Measurements from ENCODE around the gene COL11A2. TPM values are rescaled to one million over a fixed set of nuclear protein-coding genes. Genes with fewer than 3 reads are reported as not detected.

COL11A2 gene
- total and polyA plus RNA-seq, 2 of the 13 experiments (the other 11 are each of a cell fraction or from before 2014, with no cell fraction given) = 0.55 TPM

DNA sequence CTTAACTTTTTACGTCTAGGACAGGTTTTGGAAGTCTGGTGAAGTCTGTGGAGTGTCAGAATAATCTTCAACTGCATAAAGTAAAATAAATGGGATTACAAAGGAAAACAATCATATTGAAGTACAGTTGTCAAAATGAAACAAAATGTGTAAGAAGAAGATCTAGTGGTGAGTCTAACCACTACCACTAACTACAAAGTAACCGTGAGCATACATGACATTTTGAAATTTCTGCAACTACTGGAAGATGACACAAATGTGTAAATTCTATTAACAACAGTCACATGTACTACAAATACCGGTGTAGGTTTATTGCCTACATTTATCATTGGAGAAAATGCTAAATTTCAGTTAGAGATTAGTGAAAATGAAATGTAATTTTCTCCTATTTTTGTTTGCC, 49.7 kb upstream of the COL11A2 start:
- H3K27me3 ChIP-seq (ENCODE audit: control insufficient read depth in 1 of 2, insufficient read depth in 2 of 2, low read length in 2 of 2) = peaks cover 0 to 30% of the 10 kb centered on the region in 2 experiments; a peak in 4 of 5 replicates
- H3K27ac ChIP-seq (ENCODE audit: extremely low read length, insufficient read depth, low read length) = no peak overlapping the region
- DNase-seq (ENCODE audit: low spot score) (no peak), FAIRE-seq (no peak), ATAC-seq (no peak)
- no peaks in the 10 kb centered on the region for H3K36me3 ChIP-seq (replicated peaks in 1 of 2; ENCODE audit: control insufficient read depth in 1 of 2, insufficient read depth in 2 of 2, low read length in 2 of 2)
- intact Hi-C loops (cut with micrococcal nuclease; ENCODE audit: unreplicated experiment) (no loop called here), in situ Hi-C loops (cut with HindIII; ENCODE audit: extremely low pct_ligation_motif_present, low pct_unique_long_range_greater_than_20kb) (no loop called here)
- H2AFZ ChIP-seq (ENCODE audit: low read length) = no peak overlapping the region
- no peak overlapping the region for H3K4me3 ChIP-seq (replicated peaks in 1 of 3; ENCODE audit: insufficient read depth in 1 of 3, low read depth in 2 of 3, low read length in 3 of 3)
- H4K20me1 ChIP-seq (ENCODE audit: insufficient read depth, low read length) = no peaks in the 10 kb centered on the region
- no peaks in the 10 kb centered on the region for H3K79me2 ChIP-seq (ENCODE audit: insufficient read depth, low read length)
- BruUV-seq (replicated peaks) = no TSS peak
- 16% methylated on average over 3 of the region's 3 CpGs for WGBS (ENCODE audit: low lambda C conversion rate)
- POLR2A ChIA-PET = no interaction called here
- H3K4me1 ChIP-seq (ENCODE audit: insufficient read depth, low read length) = no peaks in the 10 kb centered on the region
- H3K9me3 ChIP-seq (ENCODE audit: low read length) = no peaks in the 10 kb centered on the region
- no peak for TF ChIP-seq HNRNPL (IDR thresholded peaks at IDR 0.05; ENCODE audit: low read depth, low read length)
- CTCF ChIA-PET (ENCODE audit: low intra/inter-chr PET ratio, low total read pairs) = no interaction called here
- no peak overlapping the region for H3K4me2 ChIP-seq (ENCODE audit: low read depth, low read length)
- no peak overlapping the region for H3K9ac ChIP-seq (ENCODE audit: insufficient read depth, low read depth, low read length)

DNA sequence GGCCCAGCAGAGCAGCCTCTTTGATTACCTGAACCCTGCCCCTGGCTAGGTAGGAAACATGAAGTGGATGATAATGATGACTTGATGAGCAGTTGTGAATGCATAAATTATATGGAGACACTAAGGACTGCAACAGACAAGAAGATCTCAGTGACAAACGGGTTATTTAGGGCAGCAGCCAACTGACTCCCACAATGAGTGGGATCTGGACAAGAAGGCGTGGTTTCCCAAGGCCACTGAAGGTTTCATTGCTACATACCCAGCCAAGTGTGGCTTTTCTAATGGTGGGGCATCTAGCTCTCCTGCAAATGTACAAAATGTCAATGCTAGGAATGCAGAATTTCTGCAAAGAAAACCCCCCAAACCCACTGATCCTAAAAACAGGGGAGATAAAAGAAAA, 45.5 kb upstream of the COL11A2 start:
- Histone ChIP-seq H3K4me3 (replicated peaks in 1 of 3; ENCODE audit: insufficient read depth in 1 of 3, low read depth in 2 of 3, low read length in 3 of 3) (no peak overlapping the region), H3K79me2 (ENCODE audit: insufficient read depth, low read length) (no peaks in the 10 kb centered on the region), H3K9ac (ENCODE audit: insufficient read depth, low read depth, low read length) (no peak overlapping the region), H3K27ac (ENCODE audit: extremely low read length, insufficient read depth, low read length) (no peak overlapping the region), H4K20me1 (ENCODE audit: insufficient read depth, low read length) (no peaks in the 10 kb centered on the region), H3K9me3 (ENCODE audit: low read length) (no peaks in the 10 kb centered on the region), H3K4me2 (ENCODE audit: low read depth, low read length) (no peak overlapping the region), H3K4me1 (ENCODE audit: insufficient read depth, low read length) (no peaks in the 10 kb centered on the region), H3K36me3 (replicated peaks in 1 of 2; ENCODE audit: control insufficient read depth in 1 of 2, insufficient read depth in 2 of 2, low read length in 2 of 2) (no peaks in the 10 kb centered on the region), H3K27me3 (ENCODE audit: control insufficient read depth in 1 of 2, insufficient read depth in 2 of 2, low read length in 2 of 2) (peaks cover 2 to 44% of the 10 kb centered on the region in 2 experiments; a peak in 4 of 5 replicates), H2AFZ (ENCODE audit: low read length) (no peak overlapping the region)
- POLR2A ChIA-PET = interaction anchor here (0.8 to 3.4 kb wide), 2 partner anchors 11 to 29 kb away, joined by 3 to 16 read pairs; partner anchors contain the start of gene RING1
- BruUV-seq (replicated peaks) = no TSS peak
- CTCF ChIA-PET (ENCODE audit: low intra/inter-chr PET ratio, low total read pairs) = no interaction called here
- intact Hi-C loops (cut with micrococcal nuclease; ENCODE audit: unreplicated experiment) (no loop called here), in situ Hi-C loops (cut with HindIII; ENCODE audit: extremely low pct_ligation_motif_present, low pct_unique_long_range_greater_than_20kb) (no loop called here)
- TF ChIP-seq ZNF674 (CRISPR knock-in tag; IDR thresholded peaks at IDR 0.05; ENCODE audit: low read depth) = no peak
- TF ChIP-seq SNAI1 (CRISPR knock-in tag; IDR thresholded peaks at IDR 0.05; ENCODE audit: borderline replicate concordance) = no peak
- no peak for TF ChIP-seq ZNF30 (CRISPR knock-in tag; IDR thresholded peaks at IDR 0.05)
- peak; percentile 17; the same call in 1 of the 2 replicates for TF ChIP-seq CEBPB (IDR thresholded peaks at IDR 0.05; ENCODE audit: borderline replicate concordance, low read depth, low read length)
- WGBS (ENCODE audit: low lambda C conversion rate) = 15% methylated on average over 2 of the region's 2 CpGs
- no peak for ATAC-seq
- DNase-seq (ENCODE audit: low spot score) = no peak
- FAIRE-seq = no peak
